ENCODE results near the gene FIP1L1. TPM values are rescaled to one million over a fixed set of nuclear protein-coding genes. Genes with fewer than 3 reads are reported as not detected.

The FIP1L1 gene
- total and polyA plus RNA-seq, 9 of the 15 experiments (the other 6 are each of a cell fraction or from before 2014, with no cell fraction given), result 34.6 to 137 (median 72.0) TPM

GRCh38 chr4:53490965-53491622 is 113.7 kb downstream of the FIP1L1 start:
- no peak overlapping the region for H3K27ac ChIP-seq (ENCODE audit: extremely low read depth, low read depth, low read length)
- ATAC-seq (peak; percentile 85), DNase-seq (ENCODE audit: extremely low read depth in 1 of 4, low spot score in 3 of 4) (peak; percentile 40 to 52 (median 44)), FAIRE-seq (peak; percentile 75)
- ChIA-PET CTCF (ENCODE audit: low intra/inter-chr PET ratio) (interaction anchor here (0.6 kb wide), 3 partner anchors 111 to 743 kb away, joined by 3 to 5 read pairs (median 4); no protein-coding TSS in a partner anchor), POLR2A (interaction anchor here (0.6 kb wide), 1 partner anchor 375 kb away, joined by 3 read pairs; no protein-coding TSS in a partner anchor)
- H3K79me2 ChIP-seq (ENCODE audit: control insufficient read depth, insufficient read depth, low read length), result no peaks in the 10 kb centered on the region
- H3K4me3 ChIP-seq, result no peak overlapping the region
- intact Hi-C loops (cut with micrococcal nuclease), result loop anchor here (10.0 kb wide), 2 partner anchors 476 to 744 kb away; no protein-coding TSS in a partner anchor
- H3K9ac ChIP-seq (ENCODE audit: insufficient read depth in 1 of 2, low read depth in 2 of 2, low read length in 2 of 2), result no peak overlapping the region
- BruUV-seq (replicated peaks), result no TSS peak
- H3K36me3 ChIP-seq (ENCODE audit: control insufficient read depth, insufficient read depth, low read length), result no peaks in the 10 kb centered on the region
- WGBS (ENCODE audit: insufficient coverage, low coverage, missing lambda C conversion rate), result 19% methylated on average over 3 of the region's 3 CpGs
- no peaks in the 10 kb centered on the region for H3K9me3 ChIP-seq (replicated peaks; ENCODE audit: control insufficient read depth, insufficient read depth, low read depth, low read length)
- in situ Hi-C loops (cut with MboI), result loop anchor here (25.0 kb wide), 1 partner anchor 746 kb away; the partner anchor contains the start of gene PDGFRA
- no peaks in the 10 kb centered on the region for H4K20me1 ChIP-seq (replicated peaks; ENCODE audit: control insufficient read depth, insufficient read depth, low read length)
- H3K4me2 ChIP-seq (ENCODE audit: insufficient read depth, low read length), result no peak overlapping the region
- peaks cover 0 to 4% of the 10 kb centered on the region in 2 experiments; a peak in 2 of 5 replicates for H3K4me1 ChIP-seq (replicated peaks in 1 of 2; ENCODE audit: control insufficient read depth in 2 of 2, insufficient read depth in 2 of 2, low read length in 2 of 2)
- H2AFZ ChIP-seq (ENCODE audit: low read depth, low read length), result no peak overlapping the region
- H3K9me1 ChIP-seq (ENCODE audit: control insufficient read depth, insufficient read depth, low read length), result no peaks in the 10 kb centered on the region
- no peaks in the 10 kb centered on the region for H3K27me3 ChIP-seq (ENCODE audit: control insufficient read depth in 2 of 2, insufficient read depth in 2 of 2, low read length in 2 of 2)
- TF ChIP-seq CTCF (IDR thresholded peaks at IDR 0.05 in 2 of 3, conservative IDR thresholded peaks at IDR 0.05 in 1 of 3; ENCODE audit: insufficient read depth in 2 of 3, low read depth in 1 of 3, low read length in 3 of 3), result peak; percentile 46 to 60 (median 59); a peak in 4 of 6 replicates
- TF ChIP-seq ZNF324 (CRISPR knock-in tag; IDR thresholded peaks at IDR 0.05), result no peak
- no peak for TF ChIP-seq TAF7 (tag; IDR thresholded peaks at IDR 0.05)
- no peak for TF ChIP-seq TFAM (CRISPR knock-in tag; conservative IDR thresholded peaks at IDR 0.05)
- TF ChIP-seq GABPB2 (CRISPR knock-in tag; conservative IDR thresholded peaks at IDR 0.05), result no peak
- TF ChIP-seq ZBTB2 (IDR thresholded peaks at IDR 0.05), result no peak

Measured in K562 (cell line).